Measurements from ENCODE around the gene GALR1. TPM values are rescaled to one million over a fixed set of nuclear protein-coding genes. Genes with fewer than 3 reads are reported as not detected.

The GALR1 gene
- total RNA-seq, 1 experiment from 2014 or later = not detected

GRCh38 chr18:77314952-77315351 is 65.3 kb downstream of the GALR1 start:
- Histone ChIP-seq H3K4me3 (replicated peaks in 1 of 2; ENCODE audit: low read depth in 1 of 2, low read length in 2 of 2) (no peak overlapping the region), H3K27me3 (ENCODE audit: insufficient read depth, low read length) (peaks cover 4% of the 10 kb centered on the region; the same call in 1 of the 2 replicates), H3K9ac (ENCODE audit: low read length) (no peak overlapping the region), H3K9me3 (ENCODE audit: control insufficient read depth in 1 of 2, insufficient read depth in 1 of 2, low read depth in 1 of 2, low read length in 2 of 2) (no peaks in the 10 kb centered on the region), H3K27ac (ENCODE audit: low read depth, low read length) (no peak overlapping the region), H3K4me1 (ENCODE audit: control insufficient read depth in 1 of 2, insufficient read depth in 2 of 2, low read length in 2 of 2) (no peaks in the 10 kb centered on the region), H3K4me2 (ENCODE audit: low read length) (no peak overlapping the region), H3K9me2 (ENCODE audit: insufficient read depth) (no peaks in the 10 kb centered on the region), H4K20me1 (ENCODE audit: insufficient read depth) (no peaks in the 10 kb centered on the region), H2AFZ (ENCODE audit: low read depth, low read length, poor library complexity, severe bottlenecking) (no peak overlapping the region), H3K79me2 (ENCODE audit: insufficient read depth, low read length) (no peaks in the 10 kb centered on the region), H3K36me3 (ENCODE audit: control insufficient read depth in 1 of 2, insufficient read depth in 2 of 2, low read length in 2 of 2) (no peaks in the 10 kb centered on the region)
- no peak for DNase-seq (ENCODE audit: low read depth, low spot score)
- CTCF ChIA-PET = no interaction called here
- RAD21 ChIA-PET (ENCODE audit: low non-redundant PET in 1 of 2, low total read pairs in 2 of 2, uncharacterized antibody in 2 of 2, unreplicated experiment in 2 of 2) = no interaction called here
- TF ChIP-seq FOSL1 (IDR thresholded peaks at IDR 0.05; ENCODE audit: low read depth) (no peak), SRF (IDR thresholded peaks at IDR 0.05; ENCODE audit: low read depth) (no peak), ZNF274 (IDR thresholded peaks at IDR 0.05; ENCODE audit: low read depth, low read length) (no peak), MAX (IDR thresholded peaks at IDR 0.05) (no peak), TCF7L2 (IDR thresholded peaks at IDR 0.05; ENCODE audit: borderline replicate concordance, extremely low read depth, insufficient read depth, insufficient read length) (no peak), SP1 (IDR thresholded peaks at IDR 0.05; ENCODE audit: low read depth) (no peak), POLR2AphosphoS5 (IDR thresholded peaks at IDR 0.05; ENCODE audit: low read depth, low read length) (no peak), CTCF (IDR thresholded peaks at IDR 0.05 in 2 of 3, conservative IDR thresholded peaks at IDR 0.05 in 1 of 3; ENCODE audit: borderline replicate concordance in 1 of 3, insufficient read depth in 1 of 3, low read depth in 2 of 3, low read length in 2 of 3) (no peak), RAD21 (IDR thresholded peaks at IDR 0.05; ENCODE audit: low read depth) (no peak), JUND (IDR thresholded peaks at IDR 0.05) (no peak), EZH2 (IDR thresholded peaks at IDR 0.05) (no peak), CBX3 (IDR thresholded peaks at IDR 0.05; ENCODE audit: low read depth) (no peak), CEBPB (IDR thresholded peaks at IDR 0.05; ENCODE audit: low read depth) (no peak), ZFX (IDR thresholded peaks at IDR 0.05) (no peak), EZH2phosphoT487 (IDR thresholded peaks at IDR 0.05; ENCODE audit: borderline replicate concordance) (no peak)
- TF ChIP-seq, protein P1, sequence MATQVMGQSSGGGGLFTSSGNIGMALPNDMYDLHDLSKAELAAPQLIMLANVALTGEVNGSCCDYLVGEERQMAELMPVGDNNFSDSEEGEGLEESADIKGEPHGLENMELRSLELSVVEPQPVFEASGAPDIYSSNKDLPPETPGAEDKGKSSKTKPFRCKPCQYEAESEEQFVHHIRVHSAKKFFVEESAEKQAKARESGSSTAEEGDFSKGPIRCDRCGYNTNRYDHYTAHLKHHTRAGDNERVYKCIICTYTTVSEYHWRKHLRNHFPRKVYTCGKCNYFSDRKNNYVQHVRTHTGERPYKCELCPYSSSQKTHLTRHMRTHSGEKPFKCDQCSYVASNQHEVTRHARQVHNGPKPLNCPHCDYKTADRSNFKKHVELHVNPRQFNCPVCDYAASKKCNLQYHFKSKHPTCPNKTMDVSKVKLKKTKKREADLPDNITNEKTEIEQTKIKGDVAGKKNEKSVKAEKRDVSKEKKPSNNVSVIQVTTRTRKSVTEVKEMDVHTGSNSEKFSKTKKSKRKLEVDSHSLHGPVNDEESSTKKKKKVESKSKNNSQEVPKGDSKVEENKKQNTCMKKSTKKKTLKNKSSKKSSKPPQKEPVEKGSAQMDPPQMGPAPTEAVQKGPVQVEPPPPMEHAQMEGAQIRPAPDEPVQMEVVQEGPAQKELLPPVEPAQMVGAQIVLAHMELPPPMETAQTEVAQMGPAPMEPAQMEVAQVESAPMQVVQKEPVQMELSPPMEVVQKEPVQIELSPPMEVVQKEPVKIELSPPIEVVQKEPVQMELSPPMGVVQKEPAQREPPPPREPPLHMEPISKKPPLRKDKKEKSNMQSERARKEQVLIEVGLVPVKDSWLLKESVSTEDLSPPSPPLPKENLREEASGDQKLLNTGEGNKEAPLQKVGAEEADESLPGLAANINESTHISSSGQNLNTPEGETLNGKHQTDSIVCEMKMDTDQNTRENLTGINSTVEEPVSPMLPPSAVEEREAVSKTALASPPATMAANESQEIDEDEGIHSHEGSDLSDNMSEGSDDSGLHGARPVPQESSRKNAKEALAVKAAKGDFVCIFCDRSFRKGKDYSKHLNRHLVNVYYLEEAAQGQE (IDR thresholded peaks at IDR 0.05; ENCODE audit: low read depth) = no peak
- TF ChIP-seq, protein P2, sequence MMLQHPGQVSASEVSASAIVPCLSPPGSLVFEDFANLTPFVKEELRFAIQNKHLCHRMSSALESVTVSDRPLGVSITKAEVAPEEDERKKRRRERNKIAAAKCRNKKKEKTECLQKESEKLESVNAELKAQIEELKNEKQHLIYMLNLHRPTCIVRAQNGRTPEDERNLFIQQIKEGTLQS (IDR thresholded peaks at IDR 0.05) = no peak
- POLR2A ChIA-PET = no interaction called here
- no TSS peak for BruUV-seq (replicated peaks)
- intact Hi-C loops (cut with micrococcal nuclease) = no loop called here
- ATAC-seq = no peak
